Head of caudate nucleus (tissue), 42 donors: Measurements from ENCODE around the gene OVAAL.

Experiments
- DNase-seq, 42 donors: peaks; one replicate each; pipeline versions ENCODE4 v3.0.0 to v3.0.0-alpha.2; 2020 to 2021; ENCODE audit warnings: mixed read lengths in 7 of 42
- intact Hi-C: fragments of 100-400 bp; cut with DNase I; formaldehyde crosslinking; loops from one replicate; pipeline ENCODE4 v1.15.0; 2022

OVAAL gene

DNA sequence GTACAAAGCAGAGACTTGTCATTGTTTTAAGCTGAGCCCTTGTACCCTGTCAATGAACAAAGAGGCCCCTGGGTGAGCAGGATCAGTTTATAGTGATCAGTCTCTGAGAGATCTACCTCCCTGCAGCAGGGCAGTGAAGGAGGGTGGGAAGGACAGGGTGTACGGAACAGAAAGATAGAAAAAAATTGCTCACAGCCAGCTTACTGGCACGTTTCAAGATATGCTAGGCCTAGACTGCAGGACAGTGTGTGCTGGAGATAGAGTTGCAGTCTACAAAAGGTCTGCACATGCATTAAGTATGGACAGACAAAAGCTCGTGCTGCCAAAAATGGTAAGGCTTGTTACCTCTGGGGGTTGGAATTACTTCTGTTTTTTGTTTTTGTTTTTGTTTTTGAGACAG lies 34.6 kb downstream of the OVAAL start:
- intact Hi-C loops: no loop called here
- DNase-seq: no peak

- intact Hi-C loops: no loop called here
These were observed 36.0 kb downstream of the OVAAL start for GRCh38 chr1:180594723-180595122.

GRCh38 chr1:180595966-180596365 lies 37.2 kb downstream of the OVAAL start:
- intact Hi-C loops: no loop called here
- DNase-seq: no peak

More at GRCh38 chr1:180594723-180595122, 36.0 kb downstream of the OVAAL start:
- peak in 1 of 42 donors; percentile 44 for DNase-seq

- no peak for DNase-seq
- intact Hi-C loops: no loop called here
These were observed 38.8 kb downstream of the OVAAL start for GRCh38 chr1:180597520-180597919.

GRCh38 chr1:180598333-180598974 lies 39.7 kb downstream of the OVAAL start:
- intact Hi-C loops: no loop called here
- no peak for DNase-seq

DNA sequence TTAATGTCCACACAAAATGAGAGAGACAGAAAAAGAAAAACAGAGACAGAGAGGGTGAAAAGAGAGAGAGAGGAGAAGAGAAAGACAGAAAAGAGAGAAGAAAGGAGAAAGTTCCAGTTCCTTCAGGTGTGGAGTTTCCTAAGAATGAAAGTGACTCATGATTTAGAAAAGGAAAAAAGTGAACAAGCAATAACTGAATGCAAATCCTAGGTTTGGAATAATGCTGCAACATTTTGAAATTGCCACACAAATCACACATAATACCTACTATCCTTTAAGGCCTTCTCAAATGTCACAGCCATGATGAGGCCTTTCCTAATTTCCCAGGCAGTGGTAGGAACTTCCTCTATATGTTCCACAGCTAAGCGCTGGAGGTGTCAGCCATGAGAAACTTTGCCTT lies 41.6 kb downstream of the OVAAL start:
- no peak for DNase-seq
- intact Hi-C loops: no loop called here

- intact Hi-C loops: no loop called here
- no peak for DNase-seq
These were observed 42.7 kb downstream of the OVAAL start for GRCh38 chr1:180601512-180601911.

DNA sequence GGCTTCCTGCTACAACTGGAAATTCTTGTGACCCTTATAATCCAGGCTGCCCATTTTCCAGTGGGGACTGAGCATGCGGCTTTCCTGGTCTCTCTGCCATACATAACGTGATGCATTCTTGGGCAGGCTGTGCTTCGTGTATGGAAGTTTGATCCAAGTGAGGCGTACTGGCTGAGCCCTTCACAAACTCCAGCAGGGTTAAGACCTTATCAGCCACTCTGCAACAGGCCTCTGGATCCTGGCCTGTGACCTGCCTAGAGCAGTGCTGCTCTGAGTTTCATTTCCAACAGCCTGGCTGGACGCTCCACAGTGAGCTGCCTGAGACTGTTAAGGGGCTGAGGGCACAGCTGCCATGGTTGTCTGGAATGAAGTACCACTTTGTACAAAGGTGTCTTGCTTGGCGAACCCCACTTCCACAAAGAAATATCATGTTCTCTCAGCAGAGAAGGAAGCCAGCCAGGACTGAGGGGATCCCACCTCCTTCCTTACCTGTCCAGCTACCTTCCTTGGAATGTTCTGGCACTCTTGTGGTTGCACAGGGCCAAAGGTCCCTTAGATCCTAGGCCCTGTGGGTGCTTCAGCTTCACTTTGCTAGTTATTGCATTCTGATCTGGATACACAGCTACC lies 44.6 kb downstream of the OVAAL start:
- no peak for DNase-seq
- intact Hi-C loops: no loop called here

DNA sequence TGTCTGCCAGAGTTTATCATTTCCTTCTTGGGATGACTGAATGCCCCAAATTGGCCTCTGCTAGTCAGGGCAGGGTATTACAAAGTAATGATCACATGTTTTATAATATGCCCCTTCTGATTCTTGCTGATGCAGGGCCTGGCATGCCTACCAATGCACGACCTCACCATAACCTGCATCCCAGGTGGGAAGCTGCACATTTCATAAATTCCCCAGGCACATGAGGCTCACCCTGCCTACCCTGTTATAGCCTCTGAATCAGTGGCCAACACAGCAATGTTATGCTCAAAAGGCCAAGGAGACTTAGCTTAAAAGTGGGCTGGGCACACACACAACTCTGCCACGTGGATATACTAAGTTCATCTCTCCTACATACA lies 45.1 kb downstream of the OVAAL start:
- intact Hi-C loops: no loop called here
- no peak for DNase-seq

DNA sequence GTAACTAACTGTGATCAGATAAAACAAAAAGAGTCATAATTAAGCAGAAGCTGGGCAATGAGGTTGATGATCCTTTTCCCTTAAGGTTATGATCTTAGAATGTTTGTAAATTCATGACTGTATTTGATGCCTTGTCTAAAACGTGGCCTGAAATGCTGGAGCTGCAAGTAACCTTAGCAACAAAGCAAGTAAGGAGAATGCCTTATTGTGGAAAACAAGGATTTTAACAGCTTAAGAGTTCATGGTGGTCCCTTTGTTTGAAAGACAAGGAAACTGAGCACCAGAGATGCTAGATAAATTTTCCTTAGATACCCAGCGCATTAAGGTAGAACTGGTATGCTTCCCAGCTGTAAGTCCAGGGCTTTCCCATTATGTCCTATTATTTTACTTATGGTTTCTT lies 47.4 kb downstream of the OVAAL start:
- no peak for DNase-seq
- intact Hi-C loops: no loop called here

GRCh38 chr1:180609643-180610555 lies 51.1 kb downstream of the OVAAL start:
- DNase-seq: no peak

DNA sequence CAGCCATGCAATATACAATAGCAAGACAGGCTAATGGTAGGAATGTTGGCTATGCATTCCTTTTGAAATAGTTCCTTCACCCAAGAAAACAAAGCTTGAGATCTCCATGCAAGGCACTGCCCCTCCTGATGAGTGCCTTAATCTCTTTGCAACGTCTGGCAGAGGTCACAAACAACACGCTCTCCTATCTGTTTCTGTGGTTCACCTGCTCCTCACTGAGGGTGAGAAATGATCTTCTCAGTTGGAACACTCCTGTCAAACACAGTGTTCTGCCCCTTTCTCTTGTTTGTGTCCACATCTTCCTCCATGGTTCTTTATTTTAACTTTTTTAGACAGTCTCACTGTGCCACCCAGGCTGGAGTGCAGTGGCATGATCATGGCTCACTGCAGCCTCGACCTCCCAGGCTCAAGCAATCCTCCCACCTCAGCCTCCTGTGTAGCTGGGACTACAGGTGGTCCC lies 51.8 kb downstream of the OVAAL start:
- intact Hi-C loops: no loop called here

More at GRCh38 chr1:180609643-180610555, 51.1 kb downstream of the OVAAL start:
- intact Hi-C loops: no loop called here

GRCh38 chr1:180611016-180611930 lies 52.5 kb downstream of the OVAAL start:
- intact Hi-C loops: no loop called here
- peak in 25 of 42 donors; percentile 10 to 67 (median 32) for DNase-seq

More for the DNA sequence above, 51.8 kb downstream of the OVAAL start:
- no peak for DNase-seq

- intact Hi-C loops: no loop called here
- DNase-seq: no peak
These were observed 53.9 kb downstream of the OVAAL start for GRCh38 chr1:180612632-180613031.

GRCh38 chr1:180614730-180615129 lies 56.0 kb downstream of the OVAAL start:
- DNase-seq: no peak
- intact Hi-C loops: no loop called here

- intact Hi-C loops: no loop called here
- no peak for DNase-seq
These were observed 56.9 kb downstream of the OVAAL start for GRCh38 chr1:180615493-180616290.
